Esophagus muscularis mucosa (tissue), 4 donors: Measurements from ENCODE around the gene PTPN14.

ENCODE experiments used
- EP300 ChIP-seq: sonication (generic); formaldehyde crosslinking; IDR thresholded peaks from one replicate; pipeline ENCODE4 v1.6.1; 2017; ENCODE audit warnings: antibody characterized with exemption
- POLR2A ChIP-seq: fragments of 450-650 bp; IDR thresholded peaks from one replicate; pipeline ENCODE4 v1.6.1; 2017; ENCODE audit warnings: antibody characterized with exemption, moderate library complexity, mild to moderate bottlenecking, low read depth
- POLR2AphosphoS5 ChIP-seq, 2 donors: sonication (generic); formaldehyde crosslinking; IDR thresholded peaks; one replicate each; pipeline ENCODE4 v1.6.1; 2017; ENCODE audit warnings: antibody characterized with exemption in 2 of 2
- TF ChIP-seq, protein P1 (sequence below), 3 experiments: fragments of 200-600 bp in 2 of 3; fragments of 450-650 bp in 1 of 3; sonication (generic) in 2 of 3; IDR thresholded peaks; one replicate each; pipeline ENCODE4 v1.5.1; 2017 to 2019; ENCODE audit warnings: antibody characterized with exemption in 3 of 3, mild to moderate bottlenecking in 2 of 3, moderate library complexity in 1 of 3

DNA sequence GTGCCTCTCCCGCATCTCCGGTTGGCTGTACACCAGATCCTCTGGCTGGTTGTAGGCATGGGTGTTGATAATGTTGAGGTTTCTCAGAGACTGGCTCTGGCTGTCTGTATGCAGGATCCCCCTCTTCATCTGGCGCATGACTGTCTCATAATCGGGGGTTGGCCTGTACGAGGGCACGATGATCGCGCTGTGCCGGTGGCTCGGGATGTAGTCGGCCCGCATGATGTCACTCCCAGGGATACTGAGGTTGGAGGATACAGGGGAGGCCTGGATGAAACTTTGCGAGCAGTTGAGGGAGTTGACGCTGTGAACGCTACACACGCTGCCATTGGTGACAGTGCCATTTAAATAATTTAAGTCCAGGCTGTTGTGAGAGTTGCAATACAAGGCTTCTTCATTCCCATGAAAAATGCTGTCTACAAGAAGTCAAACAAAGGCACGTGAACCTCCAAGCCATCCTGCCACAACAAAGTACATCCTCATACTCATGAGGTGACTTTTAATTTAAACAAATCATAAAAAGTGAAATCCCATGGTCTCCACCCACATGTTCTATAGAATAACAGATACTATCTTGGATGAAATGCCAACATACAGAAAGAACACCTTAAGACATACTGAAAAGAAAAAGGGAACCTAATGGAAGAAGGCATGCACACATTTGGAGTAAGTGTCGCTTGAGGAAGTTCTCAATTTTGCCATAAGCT lies 166.9 kb downstream of the PTPN14 start:
- TF ChIP-seq, protein P1, sequence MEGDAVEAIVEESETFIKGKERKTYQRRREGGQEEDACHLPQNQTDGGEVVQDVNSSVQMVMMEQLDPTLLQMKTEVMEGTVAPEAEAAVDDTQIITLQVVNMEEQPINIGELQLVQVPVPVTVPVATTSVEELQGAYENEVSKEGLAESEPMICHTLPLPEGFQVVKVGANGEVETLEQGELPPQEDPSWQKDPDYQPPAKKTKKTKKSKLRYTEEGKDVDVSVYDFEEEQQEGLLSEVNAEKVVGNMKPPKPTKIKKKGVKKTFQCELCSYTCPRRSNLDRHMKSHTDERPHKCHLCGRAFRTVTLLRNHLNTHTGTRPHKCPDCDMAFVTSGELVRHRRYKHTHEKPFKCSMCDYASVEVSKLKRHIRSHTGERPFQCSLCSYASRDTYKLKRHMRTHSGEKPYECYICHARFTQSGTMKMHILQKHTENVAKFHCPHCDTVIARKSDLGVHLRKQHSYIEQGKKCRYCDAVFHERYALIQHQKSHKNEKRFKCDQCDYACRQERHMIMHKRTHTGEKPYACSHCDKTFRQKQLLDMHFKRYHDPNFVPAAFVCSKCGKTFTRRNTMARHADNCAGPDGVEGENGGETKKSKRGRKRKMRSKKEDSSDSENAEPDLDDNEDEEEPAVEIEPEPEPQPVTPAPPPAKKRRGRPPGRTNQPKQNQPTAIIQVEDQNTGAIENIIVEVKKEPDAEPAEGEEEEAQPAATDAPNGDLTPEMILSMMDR (IDR thresholded peaks at IDR 0.05) = no peak
- TF ChIP-seq POLR2A (no peak), POLR2AphosphoS5 (IDR thresholded peaks at IDR 0.05) (no peak), EP300 (no peak)
